ENCODE data around the gene TEF.

TEF gene

GRCh38 chr22:41395531-41396240, 13.9 kb downstream of the TEF start (continued):
- TF ChIP-seq POU6F1 (CRISPR knock-in tag; IDR thresholded peaks at IDR 0.05; ENCODE audit: borderline replicate concordance, low read depth) = no peak
- no peak for TF ChIP-seq ZNF8 (CRISPR knock-in tag; IDR thresholded peaks at IDR 0.05)

GRCh38 chr22:41397143-41397811, 15.5 kb downstream of the TEF start:
- no peak for ATAC-seq
- TF ChIP-seq ARNTL (CRISPR knock-in tag; IDR thresholded peaks at IDR 0.05; ENCODE audit: borderline replicate concordance, low read depth) = no peak
- no peak for TF ChIP-seq CREB5 (CRISPR knock-in tag; IDR thresholded peaks at IDR 0.05; ENCODE audit: low read depth)
- TF ChIP-seq PATZ1 (CRISPR knock-in tag; IDR thresholded peaks at IDR 0.05; ENCODE audit: borderline replicate concordance) = no peak
- TF ChIP-seq CSDC2 (CRISPR knock-in tag; IDR thresholded peaks at IDR 0.05) = no peak
- TF ChIP-seq ZNF565 (CRISPR knock-in tag; conservative IDR thresholded peaks at IDR 0.05; ENCODE audit: low read depth) = no peak
- no peak for TF ChIP-seq ZFP30 (CRISPR knock-in tag; IDR thresholded peaks at IDR 0.05)
- no peak for TF ChIP-seq TCF4 (CRISPR knock-in tag; IDR thresholded peaks at IDR 0.05; ENCODE audit: borderline replicate concordance)
- no peak for TF ChIP-seq GLIS3 (CRISPR knock-in tag; IDR thresholded peaks at IDR 0.05)
- TF ChIP-seq POU6F1 (CRISPR knock-in tag; IDR thresholded peaks at IDR 0.05; ENCODE audit: borderline replicate concordance, low read depth) = no peak
- no peak for TF ChIP-seq PPARA (CRISPR knock-in tag; IDR thresholded peaks at IDR 0.05; ENCODE audit: borderline replicate concordance)
- no peak for TF ChIP-seq TSHZ2 (CRISPR knock-in tag; IDR thresholded peaks at IDR 0.05)
- TF ChIP-seq ISL1 (CRISPR knock-in tag; IDR thresholded peaks at IDR 0.05) = no peak
- no peak for TF ChIP-seq SNAI2 (CRISPR knock-in tag; IDR thresholded peaks at IDR 0.05)
- TF ChIP-seq BACH2 (CRISPR knock-in tag; IDR thresholded peaks at IDR 0.05; ENCODE audit: borderline replicate concordance) = no peak
- TF ChIP-seq ESRRG (CRISPR knock-in tag; IDR thresholded peaks at IDR 0.05) = no peak
- TF ChIP-seq ZNF70 (CRISPR knock-in tag; IDR thresholded peaks at IDR 0.05) = no peak
- TF ChIP-seq OSR1 (CRISPR knock-in tag; IDR thresholded peaks at IDR 0.05) = no peak
- no peak for TF ChIP-seq ZC3H10 (CRISPR knock-in tag; IDR thresholded peaks at IDR 0.05)
- TF ChIP-seq CSRNP3 (CRISPR knock-in tag; IDR thresholded peaks at IDR 0.05) = no peak
- no peak for TF ChIP-seq ZFP3 (CRISPR knock-in tag; IDR thresholded peaks at IDR 0.05)

Measured in SK-N-SH treated with all-trans-retinoic acid at 6 μM for 48 hours (cell line).